ENCODE measurements around the gene NMT2. TPM values are rescaled to one million over a fixed set of nuclear protein-coding genes. Genes with fewer than 3 reads are reported as not detected.

NMT2 gene
- total and polyA plus RNA-seq, 2 of the 4 experiments (the other 2 are of a cell fraction): 18.7 to 41.0 TPM

DNA sequence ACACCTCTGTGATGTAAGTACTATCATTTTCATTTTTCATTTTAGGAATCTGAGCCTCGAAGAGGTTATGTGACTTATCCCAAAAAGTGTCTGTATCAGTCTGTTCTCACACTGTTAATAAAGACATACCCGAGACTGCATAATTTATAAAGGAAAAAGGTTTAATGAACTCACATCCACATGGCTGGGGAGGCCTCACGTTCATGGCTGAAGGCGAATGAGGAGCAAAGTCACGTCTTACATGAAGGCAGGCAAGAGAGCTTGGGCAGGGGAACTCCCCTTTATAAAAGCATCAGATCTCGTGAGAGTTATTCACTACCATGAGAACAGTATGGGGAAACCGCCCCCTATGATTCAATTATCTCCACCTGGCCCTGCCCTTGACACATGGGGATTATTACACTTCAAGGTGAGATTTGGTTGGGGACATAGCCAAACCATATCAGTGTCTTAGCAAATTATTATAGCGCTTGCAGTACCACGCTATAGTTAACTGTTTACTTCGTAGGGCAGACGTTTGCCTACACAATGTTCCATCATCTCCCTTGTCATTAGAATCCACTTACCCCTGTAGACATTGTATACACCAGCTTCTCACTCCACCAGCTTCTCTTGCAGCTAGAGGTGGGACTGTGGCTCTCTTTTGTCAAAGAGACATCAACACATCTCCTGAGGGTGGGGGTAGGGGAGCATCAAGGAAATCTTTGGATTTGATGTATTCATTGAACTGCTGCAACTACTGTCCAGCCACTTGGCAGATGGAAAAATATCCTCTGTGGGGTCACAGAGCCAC is 15.4 kb upstream of the NMT2 start:
- CTCF ChIA-PET: no interaction called here
- no peak for DNase-seq
- Histone ChIP-seq H3K4me3 (ENCODE audit: insufficient read depth, low read depth, low read length) (no peak overlapping the region), H2BK5ac (ENCODE audit: low read depth, low read length, poor library complexity, severe bottlenecking) (no peak overlapping the region), H2AFZ (replicated peaks; ENCODE audit: low read length, poor library complexity) (no peak overlapping the region), H2BK20ac (ENCODE audit: low read depth, low read length) (no peak overlapping the region), H4K20me1 (ENCODE audit: insufficient read depth, low read length) (no peaks in the 10 kb centered on the region), H2BK120ac (ENCODE audit: low read depth, low read length) (no peak overlapping the region), H3K36me3 (ENCODE audit: control insufficient read depth, insufficient read depth, low read length) (no peaks in the 10 kb centered on the region), H2BK15ac (ENCODE audit: low read depth, low read length) (no peak overlapping the region), H4K5ac (ENCODE audit: low read depth, low read length) (no peak overlapping the region), H3K4me2 (ENCODE audit: low read depth, low read length) (no peak overlapping the region), H3K9me3 (ENCODE audit: control insufficient read depth, insufficient read depth, low read length) (no peaks in the 10 kb centered on the region), H4K91ac (ENCODE audit: insufficient read depth, low read depth, low read length) (no peak overlapping the region; the same call in 1 of the 2 replicates), H3K27ac (ENCODE audit: insufficient read depth, low read length) (no peak overlapping the region), H3K9ac (ENCODE audit: low read depth, low read length) (no peak overlapping the region), H3K4me1 (ENCODE audit: control insufficient read depth, insufficient read depth, low read length) (peaks cover 2% of the 10 kb centered on the region; the same call in 1 of the 2 replicates), H4K8ac (ENCODE audit: low read depth in 2 of 2, low read length in 2 of 2) (no peak overlapping the region), H3K56ac (ENCODE audit: extremely low read depth, insufficient read depth, low read length) (no peak overlapping the region), H3K18ac (ENCODE audit: low read depth, low read length) (no peak overlapping the region), H3K23ac (ENCODE audit: low read depth, low read length) (no peak overlapping the region), H3K27me3 (ENCODE audit: control insufficient read depth, insufficient read depth, low read length) (peaks cover 3% of the 10 kb centered on the region; the same call in 1 of the 2 replicates), H2AK9ac (replicated peaks; ENCODE audit: low read depth, low read length, poor library complexity) (no peak overlapping the region), H3K14ac (replicated peaks; ENCODE audit: low read depth, low read length) (no peak overlapping the region), H3K9me1 (ENCODE audit: insufficient read depth, low read length) (no peaks in the 10 kb centered on the region), H3K4ac (ENCODE audit: low read depth, low read length) (no peak overlapping the region), H3K79me1 (ENCODE audit: low read depth in 1 of 2, low read length in 2 of 2) (no peaks in the 10 kb centered on the region), H2AK5ac (ENCODE audit: low read depth, low read length) (no peak overlapping the region; the same call in 1 of the 2 replicates)
- in situ Hi-C loops (cut with MboI; ENCODE audit: low sequenced_read_pairs) (no loop called here), dilution Hi-C loops (cut with HindIII; ENCODE audit: low sequenced_read_pairs, unreplicated experiment) (no loop called here), intact Hi-C loops (cut with micrococcal nuclease) (no loop called here)
- TF ChIP-seq MAZ (IDR thresholded peaks at IDR 0.05; ENCODE audit: borderline replicate concordance, low read depth, low read length) (no peak), NFE2L2 (IDR thresholded peaks at IDR 0.05; ENCODE audit: low read depth, low read length) (no peak), RAD21 (IDR thresholded peaks at IDR 0.05; ENCODE audit: low read length) (no peak), CEBPB (IDR thresholded peaks at IDR 0.05; ENCODE audit: low read depth, low read length) (no peak)
- TF ChIP-seq, protein P1, sequence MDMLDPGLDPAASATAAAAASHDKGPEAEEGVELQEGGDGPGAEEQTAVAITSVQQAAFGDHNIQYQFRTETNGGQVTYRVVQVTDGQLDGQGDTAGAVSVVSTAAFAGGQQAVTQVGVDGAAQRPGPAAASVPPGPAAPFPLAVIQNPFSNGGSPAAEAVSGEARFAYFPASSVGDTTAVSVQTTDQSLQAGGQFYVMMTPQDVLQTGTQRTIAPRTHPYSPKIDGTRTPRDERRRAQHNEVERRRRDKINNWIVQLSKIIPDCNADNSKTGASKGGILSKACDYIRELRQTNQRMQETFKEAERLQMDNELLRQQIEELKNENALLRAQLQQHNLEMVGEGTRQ (IDR thresholded peaks at IDR 0.05; ENCODE audit: low read depth, low read length): no peak
- TF ChIP-seq, protein P2, sequence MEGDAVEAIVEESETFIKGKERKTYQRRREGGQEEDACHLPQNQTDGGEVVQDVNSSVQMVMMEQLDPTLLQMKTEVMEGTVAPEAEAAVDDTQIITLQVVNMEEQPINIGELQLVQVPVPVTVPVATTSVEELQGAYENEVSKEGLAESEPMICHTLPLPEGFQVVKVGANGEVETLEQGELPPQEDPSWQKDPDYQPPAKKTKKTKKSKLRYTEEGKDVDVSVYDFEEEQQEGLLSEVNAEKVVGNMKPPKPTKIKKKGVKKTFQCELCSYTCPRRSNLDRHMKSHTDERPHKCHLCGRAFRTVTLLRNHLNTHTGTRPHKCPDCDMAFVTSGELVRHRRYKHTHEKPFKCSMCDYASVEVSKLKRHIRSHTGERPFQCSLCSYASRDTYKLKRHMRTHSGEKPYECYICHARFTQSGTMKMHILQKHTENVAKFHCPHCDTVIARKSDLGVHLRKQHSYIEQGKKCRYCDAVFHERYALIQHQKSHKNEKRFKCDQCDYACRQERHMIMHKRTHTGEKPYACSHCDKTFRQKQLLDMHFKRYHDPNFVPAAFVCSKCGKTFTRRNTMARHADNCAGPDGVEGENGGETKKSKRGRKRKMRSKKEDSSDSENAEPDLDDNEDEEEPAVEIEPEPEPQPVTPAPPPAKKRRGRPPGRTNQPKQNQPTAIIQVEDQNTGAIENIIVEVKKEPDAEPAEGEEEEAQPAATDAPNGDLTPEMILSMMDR (conservative IDR thresholded peaks at IDR 0.05; ENCODE audit: low read depth, low read length): no peak
- WGBS, 2 experiments (ENCODE audit: extremely low coverage in 2 of 2, insufficient read length in 1 of 2): 100% methylated on average over 1 of the region's 11 CpGs; no CpG with 5 or more reads in 1 of the 2 experiments
- no TSS peak for BruUV-seq (replicated peaks)
- POLR2A ChIA-PET (ENCODE audit: unreplicated experiment): no interaction called here
- ATAC-seq (ENCODE audit: low read depth): no peak
